Stomach (tissue), 4 donors: ENCODE data around the gene LRMDA.

Experiments
- EP300 ChIP-seq: sonication (generic); formaldehyde crosslinking; IDR thresholded peaks from one replicate; pipeline ENCODE4 v1.6.1; 2017; ENCODE audit warnings: antibody characterized with exemption
- POLR2A ChIP-seq, 4 donors: fragments of 450-650 bp; IDR thresholded peaks; one replicate each; pipeline ENCODE4 v1.6.1; 2016; ENCODE audit warnings: antibody characterized with exemption in 4 of 4, control low read depth in 2 of 4, mild to moderate bottlenecking in 1 of 4, moderate library complexity in 1 of 4
- POLR2AphosphoS5 ChIP-seq, 3 donors: sonication (generic); formaldehyde crosslinking; IDR thresholded peaks; one replicate each; pipeline ENCODE4 v1.6.1; 2016; ENCODE audit warnings: antibody characterized with exemption in 3 of 3
- TF ChIP-seq, protein P1 (sequence below), 7 experiments: fragments of 450-650 bp in 4 of 7; fragments of 200-600 bp in 3 of 7; sonication (generic) in 3 of 7; IDR thresholded peaks; one replicate each; pipeline ENCODE4 v1.5.1; 2016 to 2019; ENCODE audit warnings: antibody characterized with exemption in 7 of 7, control low read depth in 2 of 7, mild to moderate bottlenecking in 1 of 7

DNA sequence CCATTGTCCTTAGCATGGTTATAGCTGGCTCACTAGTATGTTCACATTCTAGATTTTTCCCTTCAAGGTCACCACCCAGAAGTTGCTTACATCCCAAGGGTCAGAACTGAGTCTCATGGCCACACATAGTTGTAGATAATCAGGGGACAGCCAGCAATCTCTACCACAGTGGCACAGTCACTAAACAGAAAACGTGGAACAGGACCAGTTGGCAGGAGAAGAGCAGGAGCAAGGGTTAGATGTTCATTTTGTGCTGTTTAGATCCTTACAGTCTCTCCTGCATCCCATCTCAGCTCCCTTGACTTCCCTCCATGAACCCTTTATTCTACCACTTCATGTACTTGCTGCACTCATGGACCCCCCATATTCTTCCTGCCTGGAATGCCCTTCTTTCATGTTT lies 73.9 kb downstream of the LRMDA start:
- TF ChIP-seq, protein P1, sequence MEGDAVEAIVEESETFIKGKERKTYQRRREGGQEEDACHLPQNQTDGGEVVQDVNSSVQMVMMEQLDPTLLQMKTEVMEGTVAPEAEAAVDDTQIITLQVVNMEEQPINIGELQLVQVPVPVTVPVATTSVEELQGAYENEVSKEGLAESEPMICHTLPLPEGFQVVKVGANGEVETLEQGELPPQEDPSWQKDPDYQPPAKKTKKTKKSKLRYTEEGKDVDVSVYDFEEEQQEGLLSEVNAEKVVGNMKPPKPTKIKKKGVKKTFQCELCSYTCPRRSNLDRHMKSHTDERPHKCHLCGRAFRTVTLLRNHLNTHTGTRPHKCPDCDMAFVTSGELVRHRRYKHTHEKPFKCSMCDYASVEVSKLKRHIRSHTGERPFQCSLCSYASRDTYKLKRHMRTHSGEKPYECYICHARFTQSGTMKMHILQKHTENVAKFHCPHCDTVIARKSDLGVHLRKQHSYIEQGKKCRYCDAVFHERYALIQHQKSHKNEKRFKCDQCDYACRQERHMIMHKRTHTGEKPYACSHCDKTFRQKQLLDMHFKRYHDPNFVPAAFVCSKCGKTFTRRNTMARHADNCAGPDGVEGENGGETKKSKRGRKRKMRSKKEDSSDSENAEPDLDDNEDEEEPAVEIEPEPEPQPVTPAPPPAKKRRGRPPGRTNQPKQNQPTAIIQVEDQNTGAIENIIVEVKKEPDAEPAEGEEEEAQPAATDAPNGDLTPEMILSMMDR (IDR thresholded peaks at IDR 0.05), result no peak
- TF ChIP-seq POLR2AphosphoS5 (IDR thresholded peaks at IDR 0.05) (no peak), POLR2A (IDR thresholded peaks at IDR 0.05) (no peak), EP300 (no peak)
